Glomerular visceral epithelial cell (primary cell): Measurements from ENCODE around the gene NAPEPLD.
"Not testable (repeated sequence)": the region's sequence is repeated elsewhere in the genome, so short reads cannot be mapped to it uniquely, and the experiment has no call there.

Experiments
- DNase-seq: peaks from one replicate; pipeline ENCODE4 v3.0.0-alpha.2; 2016; ENCODE audit errors: extremely low spot score

Gene NAPEPLD

DNA sequence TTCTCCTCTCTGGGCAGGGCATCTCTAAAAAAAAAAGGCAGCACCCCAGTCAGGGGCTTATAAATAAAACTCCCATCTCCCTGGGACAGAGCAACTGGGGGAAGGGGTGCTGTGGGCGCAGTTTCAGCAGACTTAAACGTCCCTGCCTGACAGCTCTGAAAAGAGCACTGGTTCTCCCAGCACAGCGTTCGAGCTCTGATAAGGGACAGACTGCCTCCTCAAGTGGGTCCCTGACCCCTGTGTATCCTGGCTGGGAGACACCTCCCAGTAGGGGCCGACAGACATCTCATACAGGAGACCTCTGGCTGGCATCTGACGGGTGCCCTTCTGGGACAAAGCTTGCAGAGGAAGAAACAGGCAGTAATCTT is 42.2 kb downstream of the NAPEPLD start:
- not testable (repeated sequence) for DNase-seq

DNA sequence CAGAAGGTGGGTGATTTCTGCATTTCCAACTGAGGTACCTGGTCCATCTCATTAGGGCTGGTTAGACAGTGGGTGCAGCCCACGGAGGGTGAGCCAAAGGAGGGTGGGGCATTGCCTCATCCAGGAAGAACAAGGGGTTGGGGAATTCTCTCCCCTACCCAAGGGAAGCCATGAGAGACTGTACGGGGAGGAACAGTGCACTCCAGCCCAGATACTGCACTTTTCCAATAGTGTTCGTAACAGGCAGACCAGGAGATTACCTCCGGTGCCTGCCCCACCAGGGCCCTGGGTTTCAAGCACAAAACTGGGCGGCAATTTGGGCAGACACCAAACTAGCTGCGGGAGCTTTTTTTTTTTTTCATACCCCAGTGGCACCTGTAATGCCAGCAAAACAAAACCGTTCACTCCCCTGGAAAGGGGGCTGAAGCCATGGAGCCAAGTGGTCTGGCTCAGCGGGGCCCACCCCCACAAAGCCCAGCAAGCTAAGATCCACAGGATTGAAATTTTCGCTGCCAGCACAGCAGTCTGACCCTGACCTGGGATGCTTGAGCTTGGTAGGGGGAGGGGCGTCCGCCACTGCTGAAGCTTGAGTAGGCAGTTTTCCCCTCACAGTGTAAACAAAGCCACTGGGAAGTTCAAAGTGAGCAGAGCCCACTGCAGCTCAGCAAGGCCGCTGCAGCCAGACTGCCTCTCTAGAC is 42.7 kb downstream of the NAPEPLD start:
- DNase-seq: no peak

DNA sequence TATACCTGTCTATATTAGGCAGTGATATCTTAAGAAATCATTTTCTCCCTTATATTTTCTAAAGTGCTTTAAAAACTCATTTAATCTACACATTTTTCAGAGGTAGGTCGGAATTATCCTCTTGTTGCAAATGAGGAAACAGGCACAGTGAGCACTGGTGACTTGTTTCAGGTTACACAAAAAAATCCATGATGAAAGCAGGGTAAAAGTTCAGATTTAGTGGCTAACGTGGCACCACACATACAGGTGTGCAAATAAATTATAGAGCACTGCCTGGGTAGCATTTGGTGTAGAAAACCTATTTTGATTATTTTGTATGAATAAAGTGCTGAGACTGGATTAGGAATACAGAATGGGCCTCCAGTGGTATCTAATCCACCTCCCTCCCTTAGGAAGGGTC is 47.4 kb downstream of the NAPEPLD start:
- DNase-seq: no peak

DNA sequence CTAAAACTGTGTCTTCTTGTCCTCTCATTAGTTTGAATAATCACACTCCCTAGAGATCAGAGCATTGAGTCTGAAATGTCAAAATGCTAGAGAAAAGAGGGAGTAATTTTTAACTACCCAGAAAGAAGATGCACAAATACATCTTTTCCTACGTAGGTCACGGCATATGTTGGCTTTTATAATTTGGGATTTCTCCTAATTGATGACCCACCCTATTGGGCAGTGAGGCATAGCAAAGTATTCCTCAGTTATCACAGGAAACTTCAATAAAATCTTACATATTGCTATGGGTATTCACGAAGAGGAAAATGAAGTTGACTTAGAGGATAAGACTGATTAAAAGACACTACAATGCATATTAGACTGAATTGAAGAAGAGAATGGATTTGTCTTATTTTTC is 48.6 kb downstream of the NAPEPLD start:
- no peak for DNase-seq

DNA sequence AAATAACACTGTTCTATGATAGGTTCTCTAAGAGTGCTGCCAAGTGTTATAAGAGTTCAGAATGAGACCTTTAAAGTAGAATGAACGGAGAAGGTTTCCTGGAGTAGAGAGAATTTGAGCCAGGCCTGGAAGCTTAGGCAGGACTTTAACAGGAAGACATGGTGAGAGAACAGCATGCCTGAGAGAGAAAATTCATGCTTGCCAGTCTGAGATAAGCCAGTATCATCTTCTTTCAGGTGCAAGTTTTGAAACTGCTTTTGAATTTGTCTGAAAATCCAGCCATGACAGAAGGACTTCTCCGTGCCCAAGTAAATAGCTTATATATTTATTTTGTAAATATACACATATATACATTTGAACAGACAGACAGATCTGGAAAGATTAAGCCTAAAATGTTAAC is 51.9 kb downstream of the NAPEPLD start:
- no peak for DNase-seq

DNA sequence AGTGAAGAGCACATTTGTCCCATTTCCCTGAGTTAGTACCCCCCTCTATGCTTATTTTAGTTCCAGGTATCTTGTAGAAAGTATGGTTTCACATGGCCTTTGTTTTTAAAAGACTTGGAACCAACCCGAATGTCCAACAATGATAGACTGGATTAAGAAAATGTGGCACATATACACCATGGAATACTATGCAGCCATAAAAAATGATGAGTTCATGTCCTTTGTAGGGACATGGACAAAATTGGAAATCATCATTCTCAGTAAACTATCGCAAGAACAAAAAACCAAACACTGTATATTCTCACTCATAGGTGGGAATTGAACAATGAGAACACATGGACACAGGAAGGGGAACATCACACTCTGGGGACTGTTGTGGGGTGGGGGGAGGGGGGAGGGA is 53.3 kb downstream of the NAPEPLD start:
- not testable (repeated sequence) for DNase-seq

DNA sequence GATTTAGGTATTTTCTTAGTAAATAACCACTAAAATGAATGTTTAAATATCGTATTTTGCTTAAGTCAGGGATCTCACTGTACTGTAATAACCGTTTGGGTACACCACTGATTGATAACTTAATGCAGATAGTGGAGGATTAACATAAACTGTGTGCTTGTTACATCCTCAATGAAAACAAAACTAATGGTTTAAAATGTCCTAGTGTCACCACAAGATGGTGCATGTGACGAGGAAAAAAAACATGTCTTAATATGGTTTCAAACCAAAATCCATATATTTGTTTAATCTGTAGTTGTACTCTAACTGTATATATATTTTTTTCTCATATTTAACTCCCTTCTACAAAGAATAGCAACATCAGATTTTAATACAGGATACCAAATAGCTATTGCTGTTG is 54.8 kb downstream of the NAPEPLD start:
- DNase-seq: no peak

DNA sequence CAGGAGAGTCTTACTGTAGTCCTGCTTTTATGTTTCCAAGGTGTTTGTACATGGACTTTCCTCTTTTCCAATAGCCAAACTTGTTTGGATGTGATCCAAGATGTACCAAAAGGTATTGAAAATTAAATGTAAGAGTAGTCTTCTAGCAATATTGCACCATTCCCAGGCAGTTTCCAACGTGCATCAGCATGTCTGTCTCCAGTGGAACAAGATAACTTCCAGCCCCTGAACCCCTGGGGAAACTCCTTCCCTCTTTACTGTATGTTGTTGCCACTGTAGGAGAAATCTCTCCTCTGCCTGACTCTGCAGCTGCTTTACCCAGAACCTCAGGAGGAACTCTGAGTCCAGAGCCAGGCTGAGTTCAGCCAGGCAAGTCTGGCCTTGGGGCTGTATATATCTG is 55.5 kb downstream of the NAPEPLD start:
- no peak for DNase-seq

DNA sequence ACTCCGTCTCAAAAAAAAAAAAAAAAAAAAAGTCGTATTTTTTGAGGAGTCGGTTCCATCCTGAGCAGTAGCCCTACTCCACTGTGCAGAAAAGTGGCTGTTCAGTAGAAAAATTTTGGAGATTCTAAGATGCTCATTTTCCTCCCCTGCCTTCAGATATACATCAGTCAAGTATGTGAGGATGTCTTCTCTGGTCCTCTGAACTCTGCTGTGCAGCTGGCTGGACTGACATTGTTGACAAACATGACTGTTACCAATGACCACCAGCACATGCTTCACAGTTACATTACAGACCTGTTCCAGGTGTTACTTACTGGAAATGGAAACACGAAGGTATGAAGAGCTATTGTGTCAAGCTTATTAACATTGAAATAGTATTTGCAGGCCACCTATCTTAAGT is 56.6 kb downstream of the NAPEPLD start:
- not testable (repeated sequence) for DNase-seq

DNA sequence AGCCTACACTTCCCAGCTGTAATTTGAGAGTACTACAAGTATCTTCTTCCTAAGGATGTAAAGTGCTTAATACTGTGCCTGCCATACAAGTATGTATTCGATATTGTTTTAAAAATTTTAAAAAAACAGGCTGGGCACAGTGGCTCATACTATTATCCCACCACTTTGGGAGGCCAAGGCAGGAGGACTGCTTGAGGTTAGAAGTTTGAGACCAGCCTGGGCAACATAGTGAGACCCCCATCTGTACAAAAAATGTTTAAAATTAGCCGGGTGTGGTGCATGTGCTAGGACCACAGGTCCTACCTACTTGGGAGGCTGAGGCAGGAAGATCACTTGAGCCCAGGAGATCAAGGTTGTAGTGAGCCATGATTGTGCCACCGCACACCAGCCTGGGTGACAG is 65.7 kb downstream of the NAPEPLD start:
- DNase-seq: no peak

DNA sequence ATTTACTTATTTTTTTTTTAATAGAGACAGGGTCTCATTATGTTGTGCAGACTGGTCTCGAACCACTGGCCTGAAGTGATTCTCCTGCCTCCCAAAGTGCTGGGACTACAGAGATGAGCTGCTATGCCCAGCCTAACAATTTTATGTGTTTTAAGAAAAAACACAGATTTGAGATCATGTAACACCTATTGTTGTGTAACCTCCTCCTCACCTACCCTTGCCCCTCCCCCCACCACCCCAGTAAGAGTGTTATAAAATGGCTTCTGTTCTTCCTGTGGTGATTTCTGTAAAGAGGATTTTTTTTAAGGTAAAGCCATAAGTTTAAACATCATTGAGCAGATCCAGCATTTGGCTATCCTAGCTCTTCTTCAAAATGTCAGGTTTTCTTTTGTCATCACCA is 66.4 kb downstream of the NAPEPLD start:
- DNase-seq: no peak

DNA sequence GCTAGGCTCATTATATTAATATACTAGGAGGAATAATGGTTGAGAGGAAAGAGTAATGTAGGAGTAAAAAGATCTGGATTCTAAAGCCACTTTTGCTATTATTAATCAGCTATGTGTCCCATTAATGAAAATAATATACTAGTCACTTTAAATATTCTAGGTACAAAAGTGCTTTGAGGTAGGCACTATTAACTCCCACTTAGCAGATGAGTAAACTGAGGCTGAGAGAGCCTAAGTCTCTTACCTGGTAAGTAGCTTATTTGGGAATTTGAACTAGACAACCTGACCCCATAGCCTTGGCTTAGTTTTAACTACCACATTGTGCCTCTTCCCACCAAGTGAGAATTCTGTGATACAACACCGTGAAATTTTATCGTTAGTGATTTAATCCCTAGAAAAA is 68.0 kb downstream of the NAPEPLD start:
- no peak for DNase-seq

DNA sequence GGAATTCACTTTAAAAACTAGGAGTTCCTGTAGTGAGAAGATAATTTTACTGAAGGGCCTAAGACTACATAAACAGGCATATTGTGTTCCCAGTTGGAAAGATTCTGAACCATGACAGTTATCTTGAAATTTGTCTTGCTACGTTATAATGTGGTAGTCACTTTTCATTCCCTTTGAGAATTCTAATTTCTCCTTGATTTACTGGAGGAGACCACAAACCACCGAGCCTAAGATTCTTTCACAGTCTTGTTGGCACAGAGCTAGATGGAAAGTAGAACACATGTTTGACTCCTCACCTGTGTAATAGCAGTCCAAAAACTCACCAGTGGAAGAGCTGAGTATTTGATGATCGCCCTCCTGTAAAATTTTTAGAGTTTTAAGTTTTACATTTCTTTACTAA is 69.1 kb downstream of the NAPEPLD start:
- DNase-seq: no peak

DNA sequence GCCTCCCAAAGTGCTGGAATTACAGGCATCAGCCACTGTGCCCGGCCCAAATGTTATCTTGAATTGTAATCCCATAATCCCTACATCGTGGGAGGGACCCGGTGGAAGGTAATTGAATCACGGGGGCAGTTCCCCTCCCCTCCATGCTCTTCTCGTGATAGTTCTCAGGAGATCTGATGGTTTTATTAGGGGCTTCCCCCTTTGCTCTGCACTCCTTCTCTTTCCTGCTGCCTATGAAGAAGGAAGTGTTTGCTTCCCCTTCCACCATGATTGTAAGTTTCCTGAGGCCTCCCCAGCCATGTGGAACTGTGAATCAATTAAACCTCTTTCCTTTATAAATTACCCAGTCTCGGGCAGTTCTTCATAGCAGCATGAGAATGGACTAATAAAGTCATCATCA is 70.7 kb downstream of the NAPEPLD start:
- DNase-seq: not testable (repeated sequence)

DNA sequence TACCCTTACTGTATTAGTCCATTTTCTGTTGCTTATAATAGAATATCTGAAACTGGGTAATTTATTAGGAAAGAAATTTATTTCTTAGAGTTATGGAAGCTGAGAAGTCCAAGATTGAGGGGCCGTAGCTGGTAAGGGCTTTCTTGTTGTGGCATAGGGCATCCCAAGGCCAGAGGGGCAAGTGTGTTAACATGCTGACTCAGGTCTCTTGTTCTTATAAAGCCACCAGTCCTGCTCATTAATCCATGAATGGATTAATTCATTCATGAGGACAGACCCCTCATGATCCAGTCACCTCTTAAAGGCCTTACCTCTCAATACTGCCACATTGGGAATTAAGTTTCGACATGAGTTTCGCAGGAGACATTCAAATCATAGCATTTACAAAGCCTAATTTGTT is 71.6 kb downstream of the NAPEPLD start:
- no peak for DNase-seq

DNA sequence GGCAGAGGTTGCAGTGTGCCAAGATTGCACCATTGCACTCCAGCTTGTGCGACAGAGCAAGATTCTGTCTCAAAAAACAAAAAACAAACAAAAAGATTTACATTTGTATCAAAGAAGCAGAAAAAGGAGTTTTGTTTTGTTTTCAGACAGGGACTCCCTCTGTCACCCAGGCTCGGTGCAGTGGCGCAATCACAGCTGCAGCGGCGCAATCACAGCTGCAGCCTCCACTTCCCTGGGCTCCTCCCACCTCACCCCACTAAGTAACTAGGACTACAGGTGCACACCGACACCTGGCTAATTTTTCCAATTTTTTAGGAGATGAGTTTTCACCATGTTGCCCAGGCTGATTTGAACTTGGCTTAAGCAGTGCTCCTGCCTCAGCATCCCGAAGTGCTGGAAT is 72.1 kb downstream of the NAPEPLD start:
- DNase-seq: no peak

DNA sequence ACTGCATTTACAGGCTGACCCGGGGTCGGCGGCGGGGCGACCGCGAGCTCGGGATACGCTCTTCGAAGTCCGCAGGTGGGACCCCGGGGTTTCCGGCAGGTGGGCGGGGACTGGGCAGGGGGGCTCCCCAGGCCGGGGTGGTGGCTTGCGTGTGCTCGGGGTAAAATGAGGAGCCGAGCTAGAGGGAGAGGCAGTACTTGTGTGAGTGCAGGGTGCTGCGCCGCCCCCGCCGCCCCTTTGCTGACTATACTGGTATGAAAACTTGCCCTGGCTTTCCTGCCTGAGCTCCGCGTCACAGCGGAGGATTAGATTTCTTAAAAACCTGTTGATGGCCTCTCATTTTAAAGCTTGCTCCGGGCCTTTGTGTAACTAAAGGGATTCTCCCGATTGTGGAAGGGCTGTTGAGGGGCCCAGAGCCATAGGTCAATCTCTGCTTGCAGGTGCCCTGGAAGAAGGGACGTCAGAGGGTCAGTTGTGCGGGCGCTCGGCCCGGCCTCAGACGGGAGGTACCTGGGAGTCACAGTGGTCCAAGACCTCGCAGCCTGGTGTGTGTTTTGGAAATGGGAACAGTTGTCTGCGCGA is 73.5 kb downstream of the NAPEPLD start:
- peak; percentile 64 for DNase-seq

DNA sequence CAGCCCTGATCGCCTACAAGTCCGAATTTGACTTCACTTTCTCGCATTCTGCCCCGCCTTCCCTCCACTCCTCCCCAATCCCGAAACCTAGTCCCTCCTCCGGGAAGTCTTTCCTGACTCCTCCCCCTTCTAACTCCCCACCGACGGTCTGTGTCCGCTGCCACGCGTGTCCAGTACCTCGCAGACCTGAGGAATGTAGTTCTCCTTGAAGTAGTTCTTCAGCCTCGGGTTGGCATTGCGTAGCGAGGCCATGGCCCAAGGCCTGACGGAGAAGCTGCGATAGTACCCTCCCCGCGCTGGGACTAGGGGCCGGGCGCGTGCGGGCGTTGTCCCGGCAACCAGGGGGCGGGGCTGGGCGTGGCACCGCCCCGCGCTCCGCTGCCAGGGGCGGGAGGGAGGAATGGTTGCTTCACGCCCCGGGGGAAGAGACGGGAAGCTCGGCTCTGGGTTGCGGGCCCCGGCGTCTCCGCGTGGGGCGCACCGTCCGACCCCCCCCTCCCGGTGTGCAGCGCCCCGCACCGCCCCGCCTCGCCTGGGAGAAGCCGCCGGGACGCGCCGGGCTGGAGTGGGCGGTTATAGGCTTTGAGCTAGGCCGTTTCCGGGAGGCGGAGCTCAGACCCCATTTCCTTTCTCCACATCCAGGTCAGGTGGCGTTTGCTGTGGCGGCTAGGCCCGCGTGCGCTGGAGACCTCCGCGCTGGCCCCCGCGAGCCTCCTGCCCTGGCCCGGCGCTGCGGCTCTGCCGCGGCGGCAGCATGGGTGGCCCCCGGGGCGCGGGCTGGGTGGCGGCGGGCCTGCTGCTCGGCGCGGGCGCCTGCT is 74.2 kb downstream of the NAPEPLD start, which contains the start of the genes ARMC10 and FBXL13:
TSS of gene ARMC10 (plus strand) at position 622 of the 818 bp plus-strand sequence. CDS start at position 755, 133 bp downstream.
TSS of gene FBXL13 (minus strand) at position 278 of the 818 bp plus-strand sequence.
- DNase-seq: peak; percentile 87

DNA sequence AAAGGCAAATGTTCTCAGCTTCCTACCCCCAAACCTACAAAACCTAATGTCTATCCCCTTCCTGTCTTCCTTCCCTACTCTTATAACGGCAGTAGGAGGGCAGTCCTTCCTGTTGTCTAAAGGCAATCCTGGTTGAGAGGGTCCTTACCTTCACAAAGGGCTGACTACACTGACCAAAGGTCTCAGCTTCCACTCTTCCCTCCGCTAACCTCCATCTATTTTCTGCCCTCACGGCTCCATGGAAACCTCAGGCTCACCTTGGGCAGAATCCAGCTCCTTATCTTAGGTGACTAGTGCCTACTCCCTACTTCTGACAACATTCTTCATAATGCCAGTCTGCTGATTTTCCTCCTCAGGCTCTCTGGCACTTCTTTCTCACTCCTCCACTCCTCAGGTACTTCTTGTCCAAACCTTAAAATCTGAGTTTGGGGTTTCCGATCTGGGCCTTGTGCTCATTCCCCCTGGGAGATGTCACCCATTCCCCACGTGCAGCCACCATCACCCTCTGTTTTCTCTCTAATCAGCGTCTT is 74.8 kb downstream of the NAPEPLD start:
- DNase-seq: no peak

DNA sequence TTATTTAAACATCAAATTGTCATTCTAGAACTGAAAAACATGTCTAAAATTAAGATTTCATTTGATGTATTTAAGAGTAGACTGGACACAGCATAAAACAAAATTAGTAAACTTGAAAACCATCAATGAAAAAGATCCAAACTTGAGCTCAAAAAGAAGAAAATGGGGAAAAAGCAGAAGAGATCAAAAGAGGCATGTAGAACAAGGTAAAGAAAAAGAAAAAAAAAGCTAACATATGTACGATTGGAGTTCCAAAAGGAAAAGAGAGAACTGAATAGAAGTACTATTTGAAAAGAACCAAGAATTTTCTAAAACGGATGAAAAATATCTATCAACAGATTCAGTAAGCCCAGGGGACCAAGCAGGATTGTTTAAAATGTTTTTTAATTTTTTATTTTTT is 77.9 kb downstream of the NAPEPLD start:
- no peak for DNase-seq

DNA sequence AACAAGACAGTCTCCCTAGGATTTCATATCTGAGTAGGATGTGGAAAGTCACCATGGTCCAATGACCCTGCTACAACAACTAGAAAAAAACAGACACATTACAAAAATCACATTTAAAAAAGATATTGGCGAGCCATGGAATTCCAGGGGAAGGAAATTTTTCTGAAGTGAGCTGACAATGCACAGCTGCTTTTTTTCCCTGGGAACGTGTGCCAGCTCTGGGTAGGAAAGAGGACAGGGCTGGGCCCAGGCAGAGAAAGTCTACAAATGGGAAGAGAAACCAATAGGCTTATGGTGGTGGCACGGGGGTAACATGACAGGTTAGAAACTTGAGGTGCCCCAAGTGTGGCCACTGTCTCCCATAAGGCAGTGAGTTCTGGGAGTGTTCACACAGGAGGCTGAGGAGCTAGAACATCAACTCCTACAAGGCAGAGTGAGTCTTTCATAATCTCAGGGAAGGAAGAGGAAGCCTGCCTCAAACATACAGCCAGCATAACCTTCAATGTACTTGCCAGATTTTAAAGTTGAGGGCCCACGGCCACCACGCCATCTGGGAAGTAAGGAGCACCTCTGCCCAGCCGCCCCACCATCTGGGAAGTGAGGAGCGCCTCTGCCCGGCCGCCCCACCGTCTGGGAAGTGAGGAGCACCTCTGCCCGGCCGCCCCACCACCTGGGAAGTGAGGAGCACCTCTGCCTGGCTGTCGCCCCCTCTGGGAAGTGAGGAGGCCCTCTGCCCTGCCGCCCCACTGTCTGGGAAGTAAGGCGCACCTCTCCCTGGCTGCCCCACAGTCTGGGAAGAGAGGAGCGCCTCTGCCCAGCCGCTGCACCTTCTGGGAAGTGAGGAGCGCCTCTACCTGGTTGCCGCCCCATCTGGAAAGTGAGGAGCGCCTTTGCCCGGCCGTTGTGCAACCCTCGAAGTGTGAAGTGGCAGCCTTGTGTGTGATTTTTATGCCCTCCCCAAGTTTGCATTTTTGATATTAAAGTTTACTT is 80.2 kb downstream of the NAPEPLD start:
- no peak for DNase-seq
